ENCODE measurements around the gene HDAC4. TPM values are rescaled to one million over a fixed set of nuclear protein-coding genes. Genes with fewer than 3 reads are reported as not detected.

HDAC4 gene
- total RNA-seq, 1 experiment from 2014 or later = 44.4 TPM

DNA sequence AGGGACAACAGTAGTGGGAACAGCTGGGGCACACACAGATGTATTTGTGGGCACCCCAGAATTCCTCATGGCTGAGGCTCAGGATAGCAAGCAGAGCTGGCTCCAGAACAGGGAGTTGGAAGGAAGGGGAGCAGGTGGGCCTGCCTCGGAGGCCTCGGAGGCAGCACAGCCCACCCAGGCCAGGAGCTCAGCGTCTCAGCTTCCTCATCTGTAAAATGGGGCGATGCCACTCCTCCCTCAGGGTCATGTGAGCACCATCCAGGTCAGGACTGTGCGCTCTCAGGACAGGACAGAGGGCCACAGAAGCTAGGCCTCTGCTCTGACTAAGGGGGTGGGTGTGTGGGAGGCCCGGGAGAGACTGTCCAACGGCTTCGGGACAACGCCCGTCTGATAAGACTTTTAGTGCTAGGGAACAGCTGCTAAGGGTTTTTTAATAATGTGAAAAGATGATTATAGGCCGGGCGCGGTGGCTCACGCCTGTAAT lies 106.2 kb downstream of the HDAC4 start (continued):
- TF ChIP-seq EMX1 (CRISPR knock-in tag; IDR thresholded peaks at IDR 0.05) (no peak), NFATC4 (CRISPR knock-in tag; IDR thresholded peaks at IDR 0.05) (no peak), GRHL2 (CRISPR knock-in tag; IDR thresholded peaks at IDR 0.05; ENCODE audit: insufficient replicate concordance, severe bottlenecking) (no peak), ATF1 (CRISPR knock-in tag; IDR thresholded peaks at IDR 0.05) (no peak)
- TF ChIP-seq, protein P1, sequence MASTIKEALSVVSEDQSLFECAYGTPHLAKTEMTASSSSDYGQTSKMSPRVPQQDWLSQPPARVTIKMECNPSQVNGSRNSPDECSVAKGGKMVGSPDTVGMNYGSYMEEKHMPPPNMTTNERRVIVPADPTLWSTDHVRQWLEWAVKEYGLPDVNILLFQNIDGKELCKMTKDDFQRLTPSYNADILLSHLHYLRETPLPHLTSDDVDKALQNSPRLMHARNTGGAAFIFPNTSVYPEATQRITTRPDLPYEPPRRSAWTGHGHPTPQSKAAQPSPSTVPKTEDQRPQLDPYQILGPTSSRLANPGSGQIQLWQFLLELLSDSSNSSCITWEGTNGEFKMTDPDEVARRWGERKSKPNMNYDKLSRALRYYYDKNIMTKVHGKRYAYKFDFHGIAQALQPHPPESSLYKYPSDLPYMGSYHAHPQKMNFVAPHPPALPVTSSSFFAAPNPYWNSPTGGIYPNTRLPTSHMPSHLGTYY (CRISPR knock-in tag; IDR thresholded peaks at IDR 0.05) = no peak

DNA sequence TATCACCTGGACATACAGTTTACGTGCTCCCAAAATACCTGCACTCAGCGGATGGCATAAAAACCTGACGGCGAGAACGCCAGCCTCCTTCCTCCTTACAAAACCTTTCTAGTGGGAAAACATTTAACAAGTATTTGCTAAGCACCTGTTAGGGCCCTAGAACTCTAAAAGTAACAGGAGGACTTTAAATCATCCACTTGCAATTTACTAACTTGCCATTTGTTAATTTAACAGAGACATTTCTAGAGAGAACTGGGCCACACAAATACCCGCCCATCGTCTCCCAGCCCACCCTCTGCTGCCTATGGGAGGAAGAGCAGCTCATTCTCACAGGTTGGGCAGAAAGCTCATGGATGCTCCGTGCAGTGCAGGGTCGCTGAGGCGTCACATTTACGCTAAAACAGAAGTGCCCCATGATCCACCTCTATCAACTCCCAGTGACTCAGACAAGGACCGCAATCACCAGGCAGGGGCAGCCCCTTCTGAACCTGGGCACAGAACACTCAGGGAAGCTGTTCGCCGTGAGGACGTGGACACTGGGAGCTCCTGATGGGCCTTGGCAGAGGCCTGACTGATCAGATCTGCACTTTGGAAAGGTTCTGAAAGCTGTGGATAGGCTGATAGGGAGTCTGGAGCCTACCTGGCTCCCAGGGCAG lies 106.9 kb downstream of the HDAC4 start:
- Mint-ChIP-seq H3K36me3 (no peaks in the 10 kb centered on the region), H3K4me1 (peaks cover 83% of the 10 kb centered on the region)
- CTCF ChIA-PET = interaction anchor here (0.8 to 3.4 kb wide), 6 partner anchors 9 to 107 kb away, joined by 3 to 21 read pairs (median 4); partner anchors contain the start of gene HDAC4

DNA sequence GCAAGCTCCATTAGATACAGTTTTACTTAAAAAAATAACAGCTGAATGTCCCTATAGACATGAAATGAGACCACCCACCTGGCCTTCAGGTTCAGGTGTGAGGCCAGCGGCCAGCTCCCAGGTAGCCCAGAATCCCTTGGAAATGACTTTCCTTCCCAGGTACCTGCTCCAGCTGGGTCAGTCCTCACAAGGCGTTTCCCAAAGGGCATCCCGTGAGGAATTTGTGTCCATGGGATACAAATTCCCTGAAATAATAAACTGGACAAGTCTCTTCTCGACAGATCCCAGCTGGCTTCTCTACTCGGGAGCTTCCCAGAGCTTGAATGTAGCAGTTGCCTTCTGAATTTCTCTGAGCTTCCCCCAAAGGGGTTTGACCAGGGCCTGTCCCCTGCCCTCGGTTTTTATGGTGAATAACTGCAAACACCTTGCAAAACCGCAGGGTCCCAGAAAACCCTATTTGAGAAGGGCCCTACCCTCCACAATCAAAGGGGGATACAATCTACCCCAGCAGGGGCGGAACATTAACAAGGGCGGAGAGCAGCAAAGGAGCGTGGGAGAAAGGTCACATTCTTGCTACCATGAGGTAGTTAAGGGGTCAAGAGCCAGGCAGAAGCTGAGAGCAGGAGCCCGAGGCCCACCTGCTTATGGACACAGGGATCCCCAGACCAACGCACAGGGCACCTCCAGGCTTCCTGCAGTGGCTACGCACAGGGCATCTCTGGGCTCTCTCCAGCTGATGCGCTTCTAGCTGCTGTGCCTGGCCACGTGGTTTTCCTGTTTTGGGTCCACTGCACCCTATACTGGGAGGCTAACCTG lies 107.7 kb downstream of the HDAC4 start:
- TF ChIP-seq, protein P2, sequence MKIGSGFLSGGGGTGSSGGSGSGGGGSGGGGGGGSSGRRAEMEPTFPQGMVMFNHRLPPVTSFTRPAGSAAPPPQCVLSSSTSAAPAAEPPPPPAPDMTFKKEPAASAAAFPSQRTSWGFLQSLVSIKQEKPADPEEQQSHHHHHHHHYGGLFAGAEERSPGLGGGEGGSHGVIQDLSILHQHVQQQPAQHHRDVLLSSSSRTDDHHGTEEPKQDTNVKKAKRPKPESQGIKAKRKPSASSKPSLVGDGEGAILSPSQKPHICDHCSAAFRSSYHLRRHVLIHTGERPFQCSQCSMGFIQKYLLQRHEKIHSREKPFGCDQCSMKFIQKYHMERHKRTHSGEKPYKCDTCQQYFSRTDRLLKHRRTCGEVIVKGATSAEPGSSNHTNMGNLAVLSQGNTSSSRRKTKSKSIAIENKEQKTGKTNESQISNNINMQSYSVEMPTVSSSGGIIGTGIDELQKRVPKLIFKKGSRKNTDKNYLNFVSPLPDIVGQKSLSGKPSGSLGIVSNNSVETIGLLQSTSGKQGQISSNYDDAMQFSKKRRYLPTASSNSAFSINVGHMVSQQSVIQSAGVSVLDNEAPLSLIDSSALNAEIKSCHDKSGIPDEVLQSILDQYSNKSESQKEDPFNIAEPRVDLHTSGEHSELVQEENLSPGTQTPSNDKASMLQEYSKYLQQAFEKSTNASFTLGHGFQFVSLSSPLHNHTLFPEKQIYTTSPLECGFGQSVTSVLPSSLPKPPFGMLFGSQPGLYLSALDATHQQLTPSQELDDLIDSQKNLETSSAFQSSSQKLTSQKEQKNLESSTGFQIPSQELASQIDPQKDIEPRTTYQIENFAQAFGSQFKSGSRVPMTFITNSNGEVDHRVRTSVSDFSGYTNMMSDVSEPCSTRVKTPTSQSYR (CRISPR knock-in tag; IDR thresholded peaks at IDR 0.05) = no peak
- TF ChIP-seq SOX15 (CRISPR knock-in tag; IDR thresholded peaks at IDR 0.05) (no peak), RORB (CRISPR knock-in tag; IDR thresholded peaks at IDR 0.05) (no peak), ZNF138 (CRISPR knock-in tag; conservative IDR thresholded peaks at IDR 0.05) (no peak), SMAD3 (CRISPR knock-in tag; IDR thresholded peaks at IDR 0.05; ENCODE audit: borderline replicate concordance) (no peak)
- Mint-ChIP-seq H3K4me1 (peaks cover 86% of the 10 kb centered on the region), H3K9me3 (no peaks in the 10 kb centered on the region), H3K4me3 (no peak overlapping the region), H3K36me3 (no peaks in the 10 kb centered on the region), H3K27ac (0 out of 2 replicates have a peak overlapping the region, but pooled peaks have one; percentile 57), H3K27me3 (ENCODE audit: low read depth) (no peaks in the 10 kb centered on the region)
- ATAC-seq = no peak
- POLR2A ChIA-PET = interaction anchor here (1.3 kb wide), 1 partner anchor 108 kb away, joined by 4 read pairs; the partner anchor contains the start of gene HDAC4
- DNase-seq (ENCODE audit: low spot score) = peak; percentile 6
- CTCF ChIA-PET = interaction anchor here (0.8 to 3.4 kb wide), 5 partner anchors 8 to 26 kb away, joined by 3 to 21 read pairs (median 6); no protein-coding TSS in a partner anchor

More for the DNA sequence above, 106.9 kb downstream of the HDAC4 start:
- ATAC-seq = no peak
- Mint-ChIP-seq H3K27me3 (ENCODE audit: low read depth) (no peaks in the 10 kb centered on the region), H3K9me3 (no peaks in the 10 kb centered on the region), H3K27ac (peak overlapping the region; percentile 97), H3K4me3 (no peak overlapping the region)
- TF ChIP-seq NFE2L1 (CRISPR knock-in tag; IDR thresholded peaks at IDR 0.05) (no peak), IRF2 (CRISPR knock-in tag; IDR thresholded peaks at IDR 0.05; ENCODE audit: borderline replicate concordance, low read depth) (no peak), ZNF121 (CRISPR knock-in tag; IDR thresholded peaks at IDR 0.05) (no peak)
- DNase-seq (ENCODE audit: low spot score) = peak; percentile 9
- POLR2A ChIA-PET = interaction anchor here (0.5 to 1.3 kb wide), 2 partner anchors 16 to 107 kb away, joined by 3 to 4 read pairs; partner anchors contain the start of gene HDAC4

DNA sequence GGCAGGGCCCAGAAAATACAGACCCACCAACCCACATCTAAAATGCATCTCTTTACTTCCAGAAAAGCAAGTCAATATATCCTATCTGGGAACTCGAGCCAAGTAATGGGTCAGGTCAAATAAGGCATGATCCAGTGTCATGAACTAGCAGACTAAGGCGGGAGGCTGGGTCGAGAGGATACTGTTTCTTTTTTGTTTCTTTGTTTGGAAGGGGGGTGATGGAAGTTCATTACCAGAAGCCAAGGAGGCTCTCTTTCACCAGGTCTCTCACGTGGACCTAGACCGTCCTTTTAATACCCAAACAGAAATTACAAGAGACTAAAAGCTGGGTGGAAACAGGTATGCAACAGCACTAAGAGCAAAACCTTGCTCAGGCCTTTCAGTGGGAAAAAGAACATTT lies 108.3 kb downstream of the HDAC4 start:
- no peaks in the 10 kb centered on the region for H3K27me3 Mint-ChIP-seq (ENCODE audit: low read depth)
- peak overlapping the region; percentile 35 for H3K4me3 Mint-ChIP-seq
- H3K9me3 Mint-ChIP-seq = no peaks in the 10 kb centered on the region
- H3K36me3 Mint-ChIP-seq = no peaks in the 10 kb centered on the region
- POLR2A ChIA-PET = no interaction called here
- H3K27ac Mint-ChIP-seq = peak overlapping the region; percentile 10
- H3K4me1 Mint-ChIP-seq = peaks cover 87% of the 10 kb centered on the region
- ATAC-seq = no peak
- DNase-seq (ENCODE audit: low spot score) = no peak
- CTCF ChIA-PET = interaction anchor here (1.2 to 1.3 kb wide), 2 partner anchors 9 to 23 kb away, joined by 3 to 6 read pairs; no protein-coding TSS in a partner anchor
- TF ChIP-seq FOXJ3 (CRISPR knock-in tag; IDR thresholded peaks at IDR 0.05; ENCODE audit: borderline replicate concordance) (no peak), ZNF396 (CRISPR knock-in tag; IDR thresholded peaks at IDR 0.05; ENCODE audit: borderline replicate concordance) (no peak), MXD4 (CRISPR knock-in tag; IDR thresholded peaks at IDR 0.05; ENCODE audit: borderline replicate concordance) (no peak), ZNF219 (CRISPR knock-in tag; IDR thresholded peaks at IDR 0.05; ENCODE audit: borderline replicate concordance) (no peak)
- TF ChIP-seq, protein P3, sequence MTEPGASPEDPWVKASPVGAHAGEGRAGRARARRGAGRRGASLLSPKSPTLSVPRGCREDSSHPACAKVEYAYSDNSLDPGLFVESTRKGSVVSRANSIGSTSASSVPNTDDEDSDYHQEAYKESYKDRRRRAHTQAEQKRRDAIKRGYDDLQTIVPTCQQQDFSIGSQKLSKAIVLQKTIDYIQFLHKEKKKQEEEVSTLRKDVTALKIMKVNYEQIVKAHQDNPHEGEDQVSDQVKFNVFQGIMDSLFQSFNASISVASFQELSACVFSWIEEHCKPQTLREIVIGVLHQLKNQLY (CRISPR knock-in tag; IDR thresholded peaks at IDR 0.05) = no peak
- TF ChIP-seq, protein P4, sequence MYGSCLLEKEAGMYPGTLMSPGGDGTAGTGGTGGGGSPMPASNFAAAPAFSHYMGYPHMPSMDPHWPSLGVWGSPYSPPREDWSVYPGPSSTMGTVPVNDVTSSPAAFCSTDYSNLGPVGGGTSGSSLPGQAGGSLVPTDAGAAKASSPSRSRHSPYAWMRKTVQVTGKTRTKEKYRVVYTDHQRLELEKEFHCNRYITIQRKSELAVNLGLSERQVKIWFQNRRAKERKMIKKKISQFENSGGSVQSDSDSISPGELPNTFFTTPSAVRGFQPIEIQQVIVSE (CRISPR knock-in tag; IDR thresholded peaks at IDR 0.05; ENCODE audit: borderline replicate concordance) = no peak
- TF ChIP-seq, protein P5, sequence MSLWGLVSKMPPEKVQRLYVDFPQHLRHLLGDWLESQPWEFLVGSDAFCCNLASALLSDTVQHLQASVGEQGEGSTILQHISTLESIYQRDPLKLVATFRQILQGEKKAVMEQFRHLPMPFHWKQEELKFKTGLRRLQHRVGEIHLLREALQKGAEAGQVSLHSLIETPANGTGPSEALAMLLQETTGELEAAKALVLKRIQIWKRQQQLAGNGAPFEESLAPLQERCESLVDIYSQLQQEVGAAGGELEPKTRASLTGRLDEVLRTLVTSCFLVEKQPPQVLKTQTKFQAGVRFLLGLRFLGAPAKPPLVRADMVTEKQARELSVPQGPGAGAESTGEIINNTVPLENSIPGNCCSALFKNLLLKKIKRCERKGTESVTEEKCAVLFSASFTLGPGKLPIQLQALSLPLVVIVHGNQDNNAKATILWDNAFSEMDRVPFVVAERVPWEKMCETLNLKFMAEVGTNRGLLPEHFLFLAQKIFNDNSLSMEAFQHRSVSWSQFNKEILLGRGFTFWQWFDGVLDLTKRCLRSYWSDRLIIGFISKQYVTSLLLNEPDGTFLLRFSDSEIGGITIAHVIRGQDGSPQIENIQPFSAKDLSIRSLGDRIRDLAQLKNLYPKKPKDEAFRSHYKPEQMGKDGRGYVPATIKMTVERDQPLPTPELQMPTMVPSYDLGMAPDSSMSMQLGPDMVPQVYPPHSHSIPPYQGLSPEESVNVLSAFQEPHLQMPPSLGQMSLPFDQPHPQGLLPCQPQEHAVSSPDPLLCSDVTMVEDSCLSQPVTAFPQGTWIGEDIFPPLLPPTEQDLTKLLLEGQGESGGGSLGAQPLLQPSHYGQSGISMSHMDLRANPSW (CRISPR knock-in tag; conservative IDR thresholded peaks at IDR 0.05; ENCODE audit: low read depth) = no peak

All from WTC11 (cell line).